Psoas muscle (tissue), 8 donors: Measurements from ENCODE around the gene COPS2. TPM values are rescaled to one million over a fixed set of nuclear protein-coding genes. Genes with fewer than 3 reads are reported as not detected.
"Not testable (repeated sequence)": the region's sequence is repeated elsewhere in the genome, so short reads cannot be mapped to it uniquely, and the experiment has no call there.

Experiments
- ATAC-seq, 4 donors: fragments of 200-7000 bp; cut with Tn5 transposase; one replicate each; pipeline ENCODE4 v1.9.1; 2020; ENCODE audit warnings: moderate library complexity in 3 of 4, mild to moderate bottlenecking in 2 of 4
- DNase-seq, 2 donors: peaks; one replicate each; pipeline ENCODE4 v3.0.0-alpha.2; 2020
- H3K27ac ChIP-seq: fragments of 200-600 bp; one replicate; pipeline ENCODE4 v1.8.0; 2022
- H3K27me3 ChIP-seq, 3 donors: fragments of 200-600 bp in 1 of 3; one replicate each; pipeline versions ENCODE4 v1.6.1 to v1.8.0; 2013 to 2022; ENCODE audit warnings: low read length in 2 of 3, mild to moderate bottlenecking in 2 of 3, moderate library complexity in 1 of 3; ENCODE audit not compliant: insufficient read depth in 3 of 3
- H3K36me3 ChIP-seq, 2 donors: fragments of 200-600 bp in 1 of 2; one replicate each; pipeline versions ENCODE4 v1.6.1 to v1.8.0; 2013 to 2022; ENCODE audit warnings: low read depth in 1 of 2, mild to moderate bottlenecking in 1 of 2, moderate library complexity in 1 of 2; ENCODE audit not compliant: insufficient read depth in 1 of 2
- H3K4me1 ChIP-seq: fragments of 200-600 bp; one replicate; pipeline ENCODE4 v1.8.0; 2022
- H3K4me3 ChIP-seq: fragments of 200-600 bp; one replicate; pipeline ENCODE4 v1.8.0; 2022; ENCODE audit warnings: mild to moderate bottlenecking
- H3K9me3 ChIP-seq: fragments of 200-600 bp; one replicate; pipeline ENCODE4 v1.8.0; 2022
- CTCF ChIP-seq: fragments of 200-600 bp; IDR thresholded peaks from one replicate; pipeline ENCODE4 v1.8.0; 2022; ENCODE audit warnings: antibody characterized with exemption
- WGBS, 3 donors: extraction: QIAGEN DNeasy Blood & Tissue Kit; methylation state at CpG; one replicate each; pipeline versions ENCODE4 v1.1.6 to v1.1.7; 2013; 5-methylcytosine and 5-hydroxymethylcytosine counted together
- intact Hi-C, 2 donors: fragments of 100-400 bp; cut with DNase I; formaldehyde crosslinking; loops; one replicate each; pipeline versions ENCODE4 v1.11.0 to v1.14.2; 2022
- polyA plus RNA-seq, 3 donors: library from polyadenylated mRNA; stranded (reverse); fragments of 200-250 nt; gene quantifications; one replicate each; pipeline ENCODE4 v1.2.3, GENCODE V29; 2013
- total RNA-seq, 4 donors: library from RNA; stranded (reverse); fragmentation: NEBNext Ultra II Directional in 2 of 4; extraction: Animal tissue kit (Norgen Biotek cat#: 25700) in 2 of 4; gene quantifications; one replicate each; pipeline versions ENCODE4 v1.2.1 to v1.2.4, GENCODE V29; 2021 to 2023
- donor health status: healthy with polysubstance abuse.
- donor health status: DM: no; HTN: no; CAD: no; lungs with moderate emphysema.
- donor health status: Bipolar disorder and iron deficiency.
- donor health status: healthy.
- donor health status: DM: yes; HTN: yes; CAD: no.
- donor health status: DM: no; HTN: no; CAD: no.
- donor health status: DM: no; HTN: no; CAD: no.
- donor health status: DM: yes; HTN: yes; CAD: no.

COPS2 gene
- total and polyA plus RNA-seq, 7 donors = 95.6 to 243 (median 130) TPM

- Histone ChIP-seq H3K4me1 (no peaks in the 10 kb centered on the region), H3K36me3 (no peaks in the 10 kb centered on the region), H3K27ac (no peak overlapping the region), H3K27me3 (no peaks in the 10 kb centered on the region), H3K9me3 (no peaks in the 10 kb centered on the region), H3K4me3 (no peak overlapping the region)
- ATAC-seq (no peak), DNase-seq (no peak)
- no peak for TF ChIP-seq CTCF
- intact Hi-C loops = no loop called here
These were observed 79.5 kb downstream of the COPS2 start for GRCh38 chr15:49075881-49076280.

- DNase-seq, H3K9me3 ChIP-seq, H3K36me3 ChIP-seq, H3K4me1 ChIP-seq, ATAC-seq, H3K4me3 ChIP-seq, intact Hi-C loops, H3K27ac ChIP-seq, H3K27me3 ChIP-seq: not testable (repeated sequence)
- WGBS, 3 donors = 88 to 91% (median 89%) methylated on average over 6 of the region's 6 CpGs
These were observed 80.7 kb downstream of the COPS2 start for GRCh38 chr15:49074589-49075287.

Other genes starting within 250 kb of the COPS2 start
- 1 to 10 TPM in 1 of 4 donors, under 1 TPM in 2, not detected in 1; 0.14 to 1.0 (median 0.49) TPM for gene SHC4, start 191.7 kb downstream of the COPS2 start, total RNA-seq
- gene SHC4, start 191.7 kb downstream of the COPS2 start, polyA plus RNA-seq = under 1 TPM; 0.10 to 0.36 (median 0.14) TPM
- 10 to 100 TPM; 22.0 to 31.9 (median 29.4) TPM for gene SECISBP2L, start 109.2 kb downstream of the COPS2 start, total RNA-seq
- gene SECISBP2L, start 109.2 kb downstream of the COPS2 start, polyA plus RNA-seq = 10 to 100 TPM in 1 of 3 donors, 1 to 10 TPM in 2; 4.5 to 15.3 (median 4.8) TPM
- 10 to 100 TPM; 14.8 to 21.3 (median 16.6) TPM for gene GALK2, start 14.6 kb upstream of the COPS2 start, total RNA-seq
- 10 to 100 TPM; 14.7 to 36.0 (median 16.3) TPM for gene GALK2, start 14.6 kb upstream of the COPS2 start, polyA plus RNA-seq